ENCODE measurements around the gene CFAP298.

GRCh38 chr21:32572574-32573420 is 39.4 kb downstream of the CFAP298 start:
- TF ChIP-seq CHD4 (IDR thresholded peaks at IDR 0.05) = no peak
- TF ChIP-seq CTCF (IDR thresholded peaks at IDR 0.05 in 2 of 3, conservative IDR thresholded peaks at IDR 0.05 in 1 of 3; ENCODE audit: control insufficient read depth in 2 of 3, extremely low read depth in 1 of 3, insufficient read depth in 1 of 3, low read depth in 3 of 3, low read length in 3 of 3) = no peak
- no peak for TF ChIP-seq REST (IDR thresholded peaks at IDR 0.05; ENCODE audit: low read depth, low read length)
- no peak for TF ChIP-seq MYC (IDR thresholded peaks at IDR 0.05; ENCODE audit: insufficient read depth, insufficient read length, insufficient replicate concordance, low read length, severe bottlenecking)
- no peak for TF ChIP-seq BHLHE40 (IDR thresholded peaks at IDR 0.05; ENCODE audit: borderline replicate concordance in 1 of 2, low read depth in 2 of 2, low read length in 1 of 2)
- TF ChIP-seq GATAD2B (conservative IDR thresholded peaks at IDR 0.05; ENCODE audit: low read depth) = no peak
- no peak for TF ChIP-seq TAF1 (IDR thresholded peaks at IDR 0.05; ENCODE audit: borderline replicate concordance, low read depth, low read length)
- no peak for TF ChIP-seq RAD21 (IDR thresholded peaks at IDR 0.05; ENCODE audit: insufficient read depth, low read depth, low read length)
- TF ChIP-seq CBFB (IDR thresholded peaks at IDR 0.05; ENCODE audit: low read depth) = no peak
- TF ChIP-seq POLR2A (IDR thresholded peaks at IDR 0.05; ENCODE audit: low read depth, low read length) = no peak
- TF ChIP-seq ZNF274 (IDR thresholded peaks at IDR 0.05; ENCODE audit: insufficient read depth, insufficient read length) = no peak
